Suprapubic skin (tissue), 4 donors: ENCODE results near the gene ZNF544. TPM values are rescaled to one million over a fixed set of nuclear protein-coding genes. Genes with fewer than 3 reads are reported as not detected.

Experiments
- DNase-seq, 2 donors: peaks; one replicate each; pipeline ENCODE4 v3.0.0-alpha.2; 2019; ENCODE audit warnings: low spot score in 2 of 2
- H3K27ac ChIP-seq: fragments of 200-600 bp; sonication (generic); one replicate; pipeline ENCODE4 v1.5.1; 2019
- H3K27me3 ChIP-seq: fragments of 200-600 bp; sonication (generic); one replicate; pipeline ENCODE4 v1.5.1; 2019
- H3K36me3 ChIP-seq: fragments of 200-600 bp; sonication (generic); one replicate; pipeline ENCODE4 v1.5.1; 2019
- H3K4me1 ChIP-seq: fragments of 200-600 bp; sonication (generic); one replicate; pipeline ENCODE4 v1.5.1; 2019
- H3K4me3 ChIP-seq: fragments of 200-600 bp; sonication (generic); one replicate; pipeline ENCODE4 v1.5.1; 2019; ENCODE audit warnings: mild to moderate bottlenecking
- H3K9me3 ChIP-seq: fragments of 200-600 bp; sonication (generic); one replicate; pipeline ENCODE4 v1.5.1; 2019
- CTCF ChIP-seq, 2 donors: fragments of 200-600 bp in 1 of 2; fragments of 450-650 bp in 1 of 2; sonication (generic) in 1 of 2; IDR thresholded peaks; one replicate each; pipeline ENCODE4 v1.5.1; 2016 to 2019; ENCODE audit warnings: antibody characterized with exemption in 2 of 2, mild to moderate bottlenecking in 1 of 2, moderate library complexity in 1 of 2
- EP300 ChIP-seq: sonication (generic); formaldehyde crosslinking; IDR thresholded peaks from one replicate; pipeline ENCODE4 v1.6.1; 2017; ENCODE audit warnings: antibody characterized with exemption
- POLR2A ChIP-seq, 2 donors: fragments of 450-650 bp; IDR thresholded peaks; one replicate each; pipeline ENCODE4 v1.6.1; 2017; ENCODE audit warnings: antibody characterized with exemption in 2 of 2, mild to moderate bottlenecking in 2 of 2, moderate library complexity in 2 of 2
- POLR2AphosphoS5 ChIP-seq, 3 donors: sonication (generic); formaldehyde crosslinking; IDR thresholded peaks; one replicate each; pipeline ENCODE4 v1.6.1; 2017; ENCODE audit warnings: antibody characterized with exemption in 3 of 3
- WGBS: methylation state at CpG from one replicate; pipeline ENCODE4 v1.1.5; 2018; 5-methylcytosine and 5-hydroxymethylcytosine counted together
- total RNA-seq, 4 donors: library from RNA; depleted of rRNA; stranded (reverse); fragments of >200 nt; gene quantifications; one replicate each; pipeline ENCODE4 v1.1.0, GENCODE V29; 2016

ZNF544 gene
- total RNA-seq, 4 donors from 2014 or later, result 44.4 to 55.4 (median 48.9) TPM

- TF ChIP-seq POLR2A (IDR thresholded peaks at IDR 0.05) (no peak), EP300 (no peak), CTCF (IDR thresholded peaks at IDR 0.05) (no peak), POLR2AphosphoS5 (IDR thresholded peaks at IDR 0.05) (no peak)
- Histone ChIP-seq H3K4me3 (no peak overlapping the region), H3K4me1 (peaks cover 10% of the 10 kb centered on the region), H3K27ac (no peak overlapping the region), H3K9me3 (no peaks in the 10 kb centered on the region), H3K27me3 (no peaks in the 10 kb centered on the region), H3K36me3 (peaks cover 34% of the 10 kb centered on the region)
- DNase-seq, result no peak
- WGBS, result 87% methylated on average over 7 of the region's 7 CpGs
These were observed 55.5 kb downstream of the ZNF544 start for GRCh38 chr19:58284199-58284598.

DNA sequence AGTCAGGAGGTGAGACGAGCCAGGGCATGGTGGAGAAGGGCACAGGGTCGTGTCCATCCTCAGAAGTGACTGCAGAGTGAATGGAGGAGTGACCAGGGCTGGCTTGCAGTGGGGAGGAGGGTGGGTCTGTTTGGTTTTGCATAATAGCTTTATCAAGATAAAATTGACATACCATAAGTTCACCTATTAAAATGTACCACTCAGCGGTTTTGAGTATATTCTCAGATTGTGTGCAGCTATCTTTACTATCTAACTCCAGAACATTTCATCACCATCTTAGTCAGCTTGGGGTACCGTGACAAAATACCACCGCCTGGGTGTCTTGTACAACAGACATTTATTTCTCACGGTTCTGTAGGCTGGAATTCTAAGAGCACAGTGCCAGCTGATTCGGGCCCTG lies 63.2 kb downstream of the ZNF544 start:
- H3K4me1 ChIP-seq, result no peaks in the 10 kb centered on the region
- H3K36me3 ChIP-seq, result peaks cover 84% of the 10 kb centered on the region
- H3K9me3 ChIP-seq, result peaks cover 15% of the 10 kb centered on the region
- no peak overlapping the region for H3K27ac ChIP-seq
- no peak for DNase-seq
- WGBS, result 93% methylated on average over 7 of the region's 7 CpGs
- no peak for TF ChIP-seq POLR2AphosphoS5 (IDR thresholded peaks at IDR 0.05)
- TF ChIP-seq CTCF (IDR thresholded peaks at IDR 0.05), result no peak
- no peak for TF ChIP-seq EP300
- TF ChIP-seq POLR2A (IDR thresholded peaks at IDR 0.05), result no peak
- no peaks in the 10 kb centered on the region for H3K27me3 ChIP-seq
- H3K4me3 ChIP-seq, result no peak overlapping the region

GRCh38 chr19:58294743-58295374 lies 66.1 kb downstream of the ZNF544 start:
- WGBS, result 96% methylated on average over 19 of the region's 22 CpGs
- Histone ChIP-seq H3K27me3 (no peaks in the 10 kb centered on the region), H3K36me3 (peaks cover 67% of the 10 kb centered on the region), H3K4me3 (no peak overlapping the region), H3K4me1 (no peaks in the 10 kb centered on the region), H3K27ac (no peak overlapping the region), H3K9me3 (peaks cover 15% of the 10 kb centered on the region)
- DNase-seq, result no peak
- TF ChIP-seq EP300, result no peak
- no peak for TF ChIP-seq POLR2AphosphoS5 (IDR thresholded peaks at IDR 0.05)
- no peak for TF ChIP-seq CTCF (IDR thresholded peaks at IDR 0.05)
- no peak for TF ChIP-seq POLR2A (IDR thresholded peaks at IDR 0.05)

DNA sequence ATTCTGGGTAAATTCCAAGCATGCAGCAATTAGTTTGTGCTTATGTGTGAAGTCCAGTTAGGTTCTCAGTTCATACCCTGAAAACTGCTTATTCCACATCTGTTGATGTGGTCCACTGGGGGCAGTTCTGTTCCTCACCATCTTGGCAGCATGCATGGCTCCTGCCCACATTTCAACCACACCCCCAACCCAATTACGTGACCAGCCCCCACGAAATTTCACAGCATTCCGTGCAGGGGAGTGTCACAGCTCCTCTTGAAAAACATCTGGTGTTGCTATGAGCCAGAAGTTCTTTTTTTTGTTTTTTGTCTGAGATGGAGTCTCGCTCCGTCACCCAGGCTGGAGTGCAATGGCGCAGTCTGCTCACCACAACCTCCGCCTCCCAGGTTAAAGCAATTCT lies 67.4 kb downstream of the ZNF544 start:
- no peaks in the 10 kb centered on the region for H3K27me3 ChIP-seq
- H3K27ac ChIP-seq, result no peak overlapping the region
- TF ChIP-seq POLR2A (IDR thresholded peaks at IDR 0.05), result no peak
- TF ChIP-seq CTCF (IDR thresholded peaks at IDR 0.05), result no peak
- TF ChIP-seq EP300, result no peak
- TF ChIP-seq POLR2AphosphoS5 (IDR thresholded peaks at IDR 0.05), result no peak
- 83% methylated on average over 7 of the region's 7 CpGs for WGBS
- no peak for DNase-seq
- peaks cover 15% of the 10 kb centered on the region for H3K9me3 ChIP-seq
- no peaks in the 10 kb centered on the region for H3K4me1 ChIP-seq
- no peak overlapping the region for H3K4me3 ChIP-seq
- peaks cover 68% of the 10 kb centered on the region for H3K36me3 ChIP-seq

DNA sequence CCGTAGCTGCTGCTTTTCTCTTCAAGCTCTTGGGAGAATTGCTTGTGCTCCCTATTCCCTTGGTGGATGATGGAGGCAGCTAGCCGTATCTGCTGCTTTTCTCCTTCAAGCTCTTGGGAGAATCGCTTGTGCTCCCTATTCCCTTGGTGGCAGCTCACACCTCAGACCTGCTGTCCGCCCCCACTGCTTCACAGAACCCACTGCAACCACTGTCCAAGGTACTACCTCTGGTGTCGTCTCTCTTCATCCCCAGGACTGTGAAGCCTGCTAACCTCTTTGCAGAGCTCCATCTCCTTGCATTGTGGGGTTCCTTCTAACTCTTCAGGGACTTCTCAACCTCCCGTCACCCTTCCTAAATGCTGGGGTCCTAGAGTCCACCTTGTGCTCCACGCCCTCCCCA lies 71.9 kb downstream of the ZNF544 start:
- WGBS, result 95% methylated on average over 7 of the region's 7 CpGs
- peaks cover 1% of the 10 kb centered on the region for H3K4me1 ChIP-seq
- DNase-seq, result no peak
- H3K27me3 ChIP-seq, result no peaks in the 10 kb centered on the region
- no peak overlapping the region for H3K4me3 ChIP-seq
- H3K9me3 ChIP-seq, result no peaks in the 10 kb centered on the region
- peaks cover 31% of the 10 kb centered on the region for H3K36me3 ChIP-seq
- no peak for TF ChIP-seq EP300
- no peak for TF ChIP-seq CTCF (IDR thresholded peaks at IDR 0.05)
- TF ChIP-seq POLR2A (IDR thresholded peaks at IDR 0.05), result no peak
- no peak for TF ChIP-seq POLR2AphosphoS5 (IDR thresholded peaks at IDR 0.05)
- no peak overlapping the region for H3K27ac ChIP-seq
